Naive thymus-derived CD8-positive, alpha-beta T cell (primary cell): ENCODE measurements around the gene CCNJ. TPM values are rescaled to one million over a fixed set of nuclear protein-coding genes. Genes with fewer than 3 reads are reported as not detected.
"Not testable (repeated sequence)": the region's sequence is repeated elsewhere in the genome, so short reads cannot be mapped to it uniquely, and the experiment has no call there.

ENCODE experiments used
- ATAC-seq, 2 donors: fragments of 150-1000 bp; cut with Tn5 transposase in 1 of 2; sonication (Bioruptor Pico), chemical (Tn5 transposase) in 1 of 2; 1 replicate in 1 of 2; 2 replicates in 1 of 2; pipeline ENCODE4 v1.10.0; 2021; ENCODE audit warnings: mild to moderate bottlenecking in 2 of 2, moderate library complexity in 2 of 2
- POLR2A ChIA-PET: fragments of 350-600 bp; sonication (Branson Sonifier 250); formaldehyde crosslinking; loops from one replicate; lab custom pipeline; 2021; ENCODE audit warnings: antibody characterized with exemption; lab: Charles Lee
- DNase-seq, 10 donors: peaks; one replicate each; pipeline versions ENCODE4 v3.0.0 to v3.0.0-alpha.2; 2020 to 2022
- H3K27ac Mint-ChIP-seq, 10 donors: one replicate each; pipeline ENCODE4 v1.8.0; 2020 to 2022; ENCODE audit warnings: mild to moderate bottlenecking in 10 of 10, mixed read lengths in 10 of 10, moderate library complexity in 4 of 10, inconsistent platforms in 1 of 10
- H3K27me3 Mint-ChIP-seq, 5 donors: one replicate each; pipeline ENCODE4 v1.8.0; 2021 to 2022; ENCODE audit warnings: mixed read lengths in 5 of 5
- H3K36me3 Mint-ChIP-seq, 3 donors: one replicate each; pipeline ENCODE4 v1.8.0; 2020 to 2022; ENCODE audit warnings: mixed read lengths in 3 of 3, mild to moderate bottlenecking in 2 of 3, inconsistent platforms in 1 of 3
- H3K4me1 Mint-ChIP-seq, 4 donors: one replicate each; pipeline ENCODE4 v1.8.0; 2021 to 2022; ENCODE audit warnings: mixed read lengths in 4 of 4
- H3K4me3 Mint-ChIP-seq, 10 donors: one replicate each; pipeline ENCODE4 v1.8.0; 2020 to 2022; ENCODE audit warnings: mild to moderate bottlenecking in 10 of 10, mixed read lengths in 10 of 10, moderate library complexity in 6 of 10, inconsistent platforms in 1 of 10
- H3K9me3 Mint-ChIP-seq, 9 donors: one replicate each; pipeline ENCODE4 v1.8.0; 2020 to 2022; ENCODE audit warnings: mixed read lengths in 9 of 9, mild to moderate bottlenecking in 3 of 9, inconsistent platforms in 1 of 9, moderate library complexity in 1 of 9
- polyA plus RNA-seq, 3 donors: library from polyadenylated mRNA; unstranded; fragments of 300-500 nt; fragmentation: Illumina TruSeq; gene quantifications; one replicate each; pipeline ENCODE4 v1.2.3, GENCODE V29; 2021
- total RNA-seq, 8 experiments: library from RNA in 2 of 8; stranded (reverse) in 2 of 8; gene quantifications; one replicate each; pipeline ENCODE4 v1.2.3 and lab custom pipeline; 2021 to 2026

CCNJ gene
- total RNA-seq (1 to 10 TPM; 7.2 to 8.1 TPM), polyA plus RNA-seq (1 to 10 TPM in 2 of 3 donors, under 1 TPM in 1; 0.56 to 1.8 (median 1.0) TPM), total RNA-seq (lab: John Stamatoyannopoulos, UW) (13.3 to 20.9 (median 16.0) reads per million in 6 experiments)

DNA sequence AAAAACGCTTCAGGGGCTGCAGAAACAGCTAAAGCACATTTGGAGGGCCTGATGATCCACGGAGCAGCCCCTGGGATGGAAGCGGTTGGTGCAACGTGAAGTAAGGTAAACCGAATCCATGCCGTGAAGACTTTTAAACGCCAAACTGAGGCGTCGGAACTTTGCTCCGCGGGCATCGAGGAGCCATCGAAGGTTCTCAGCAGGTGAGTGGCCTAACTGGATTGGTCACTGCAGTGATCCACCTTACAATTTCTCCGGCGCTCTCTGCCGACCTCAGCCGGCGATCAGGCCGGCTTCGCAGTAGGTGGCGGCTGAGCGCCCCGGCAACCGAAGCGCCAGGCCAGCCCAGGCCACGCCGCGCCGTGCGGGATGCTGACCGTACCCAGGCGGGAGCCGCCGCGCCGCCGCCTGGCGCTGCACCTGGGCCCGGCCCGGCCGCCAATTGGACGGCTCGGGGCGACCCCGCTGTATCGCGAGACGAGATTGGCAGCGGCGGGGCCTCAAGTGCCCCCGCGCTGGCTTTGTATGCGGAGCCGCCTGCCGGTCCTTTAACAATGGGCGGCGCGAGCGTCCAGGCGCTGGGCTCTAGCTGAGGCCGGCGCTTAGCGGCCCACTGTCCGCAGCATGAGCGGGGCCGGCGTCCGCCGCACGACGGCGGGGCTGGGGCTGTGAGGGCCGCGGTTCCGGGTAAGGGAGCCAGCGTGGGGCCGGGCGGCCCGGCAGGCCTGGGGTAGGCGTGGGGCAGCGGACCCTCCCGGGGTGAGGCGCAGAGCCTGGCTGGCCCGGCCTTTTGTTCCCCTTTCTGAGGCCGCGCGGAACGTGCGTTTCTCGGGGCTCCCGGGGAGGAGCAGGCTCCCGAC is at the start of gene CCNJ:
Gene CCNJ, plus strand, starts transcription at position 551 of the 860 bp plus-strand sequence. CDS start 811 bp downstream, outside the sequence.
- Mint-ChIP-seq H3K27me3 (peaks cover 3 to 11% (median 6%) of the 10 kb centered on the region in 5 donors), H3K9me3 (no peaks in the 10 kb centered on the region), H3K36me3 (peaks cover 0 to 25% (median 6%) of the 10 kb centered on the region in 3 donors), H3K4me1 (peaks cover 14 to 49% (median 48%) of the 10 kb centered on the region in 4 donors), H3K27ac (peak within 1 kb of the TSS; percentile 79 to 97 (median 93)), H3K4me3 (peak within 1 kb of the TSS; percentile 91 to 97 (median 94))
- DNase-seq (peak; percentile 76 to 89 (median 86)), ATAC-seq (peak; percentile 88)
- POLR2A ChIA-PET: interaction anchor here (0.7 to 2.9 kb wide), 4 partner anchors 14 to 260 kb away, joined by 3 to 23 read pairs (median 9); partner anchors contain the start of gene ZNF518A

DNA sequence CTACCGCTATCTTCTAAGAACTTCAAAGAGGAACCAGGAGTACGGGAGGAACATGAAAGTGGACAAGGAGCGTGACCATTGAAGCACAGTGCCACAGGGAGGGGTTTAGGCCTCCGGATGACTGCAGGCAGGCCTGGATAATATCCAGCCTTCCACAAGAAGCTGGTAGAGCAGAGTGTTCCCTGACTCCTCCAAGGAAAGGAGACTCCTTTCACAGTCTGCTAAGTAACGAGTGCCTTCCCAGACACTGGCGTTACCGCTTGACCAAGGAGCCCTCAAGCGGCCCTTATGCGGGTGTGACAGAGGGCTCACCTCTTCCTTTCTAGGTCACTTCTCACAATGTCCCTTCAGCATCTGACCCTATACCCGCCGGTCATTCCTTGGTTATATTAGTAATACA is 49.0 kb upstream of the CCNJ start:
- H3K27ac Mint-ChIP-seq, H3K4me1 Mint-ChIP-seq, DNase-seq, H3K27me3 Mint-ChIP-seq, ATAC-seq, H3K36me3 Mint-ChIP-seq, H3K4me3 Mint-ChIP-seq, H3K9me3 Mint-ChIP-seq, POLR2A ChIA-PET: not testable (repeated sequence)

- no peak overlapping the region for H3K4me3 Mint-ChIP-seq
- no peak for ATAC-seq
- POLR2A ChIA-PET: no interaction called here
- no peak for DNase-seq
- H3K9me3 Mint-ChIP-seq: no peaks in the 10 kb centered on the region
- H3K4me1 Mint-ChIP-seq: peaks cover 0 to 5% (median 0%) of the 10 kb centered on the region in 4 donors
- no peak overlapping the region for H3K27ac Mint-ChIP-seq
- peaks cover 0 to 2% (median 0%) of the 10 kb centered on the region in 5 donors for H3K27me3 Mint-ChIP-seq
- peaks cover 0 to 2% (median 0%) of the 10 kb centered on the region in 3 donors for H3K36me3 Mint-ChIP-seq
These were observed 45.1 kb upstream of the CCNJ start for GRCh38 chr10:95998255-95998784.

DNA sequence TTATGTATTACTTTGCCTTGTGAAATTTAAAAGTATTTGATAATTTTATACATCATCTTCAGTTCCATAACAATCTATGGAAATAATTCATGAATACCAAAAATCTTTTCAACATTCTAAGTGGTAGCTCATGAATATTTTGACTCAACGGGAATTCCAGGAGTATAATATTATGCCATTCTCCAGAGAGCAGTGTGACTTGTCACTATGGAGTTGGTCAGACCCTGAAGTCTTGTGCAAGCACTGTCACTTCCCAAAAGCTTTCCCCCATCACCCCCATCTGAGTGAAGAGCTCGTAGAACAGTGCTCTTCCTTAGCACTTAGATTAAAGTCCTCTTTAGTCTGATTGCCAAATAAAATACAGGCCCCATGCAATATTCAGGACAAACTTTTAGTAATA is 29.4 kb upstream of the CCNJ start:
- POLR2A ChIA-PET: interaction anchor here (1.2 kb wide), 1 partner anchor 281 kb away, joined by 3 read pairs; no protein-coding TSS in a partner anchor
- no peaks in the 10 kb centered on the region for H3K9me3 Mint-ChIP-seq

DNA sequence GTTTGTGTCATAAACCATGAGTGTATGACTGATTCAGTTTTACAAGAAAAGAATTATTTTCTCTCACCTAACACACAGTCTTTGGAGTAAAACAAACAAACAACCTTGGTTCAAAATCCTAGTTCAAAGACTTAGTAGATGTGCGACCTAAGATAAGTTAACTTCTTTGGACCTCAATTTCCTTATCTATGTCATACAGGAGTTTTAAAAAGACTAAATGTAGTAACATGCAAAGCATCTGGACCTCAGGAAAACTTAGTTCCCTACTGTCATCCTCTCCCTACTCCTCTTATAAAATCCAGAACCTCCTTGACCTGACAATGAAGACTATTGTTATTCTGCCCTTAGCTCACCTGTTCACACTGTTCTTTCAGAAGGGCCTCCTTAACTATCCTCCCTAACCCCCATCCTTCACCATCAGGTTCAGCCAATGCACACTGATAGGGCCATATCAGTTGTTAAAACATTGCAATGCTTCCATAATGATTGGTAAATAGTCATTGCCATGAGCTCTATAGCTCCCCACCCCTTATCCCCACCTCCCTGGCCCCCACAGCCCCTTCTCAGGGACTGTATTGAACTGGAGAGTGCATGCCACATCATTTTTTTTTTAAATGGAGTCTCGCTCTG is 28.8 kb upstream of the CCNJ start:
- H3K4me3 Mint-ChIP-seq: no peak overlapping the region
- H3K36me3 Mint-ChIP-seq: no peaks in the 10 kb centered on the region
- DNase-seq (no peak), ATAC-seq (no peak)
- peaks cover 7 to 19% (median 8%) of the 10 kb centered on the region in 5 donors for H3K27me3 Mint-ChIP-seq
- no peak overlapping the region for H3K27ac Mint-ChIP-seq
- POLR2A ChIA-PET: interaction anchor here (1.2 kb wide), 1 partner anchor 281 kb away, joined by 3 read pairs; no protein-coding TSS in a partner anchor
- no peaks in the 10 kb centered on the region for H3K9me3 Mint-ChIP-seq
- H3K4me1 Mint-ChIP-seq: peaks cover 1 to 7% (median 3%) of the 10 kb centered on the region in 4 donors

More for the DNA sequence above, 29.4 kb upstream of the CCNJ start:
- peaks cover 1 to 7% (median 3%) of the 10 kb centered on the region in 4 donors for H3K4me1 Mint-ChIP-seq
- DNase-seq: no peak
- peaks cover 7 to 19% (median 8%) of the 10 kb centered on the region in 5 donors for H3K27me3 Mint-ChIP-seq
- H3K27ac Mint-ChIP-seq: no peak overlapping the region
- H3K4me3 Mint-ChIP-seq: no peak overlapping the region
- no peak for ATAC-seq
- no peaks in the 10 kb centered on the region for H3K36me3 Mint-ChIP-seq

- ATAC-seq: peak; percentile 82 to 87
These were observed 26.1 kb upstream of the CCNJ start for GRCh38 chr10:96017191-96017687.

GRCh38 chr10:96021332-96021731 is 22.1 kb upstream of the CCNJ start:
- DNase-seq (no peak), ATAC-seq (no peak)
- H3K27me3 Mint-ChIP-seq: peaks cover 0 to 9% (median 6%) of the 10 kb centered on the region in 5 donors
- peaks cover 0 to 2% (median 0%) of the 10 kb centered on the region in 3 donors for H3K36me3 Mint-ChIP-seq
- POLR2A ChIA-PET: no interaction called here
- H3K27ac Mint-ChIP-seq: no peak overlapping the region
- H3K9me3 Mint-ChIP-seq: no peaks in the 10 kb centered on the region
- H3K4me1 Mint-ChIP-seq: peaks cover 1 to 7% (median 2%) of the 10 kb centered on the region in 4 donors
- no peak overlapping the region for H3K4me3 Mint-ChIP-seq

More at GRCh38 chr10:96017191-96017687, 26.1 kb upstream of the CCNJ start:
- H3K4me3 Mint-ChIP-seq: no peak overlapping the region
- no peaks in the 10 kb centered on the region for H3K9me3 Mint-ChIP-seq
- peak in 7 of 10 donors; percentile 19 to 58 (median 40) for DNase-seq
- peak overlapping the region in 1 of 10 donors; percentile 8 for H3K27ac Mint-ChIP-seq
- H3K4me1 Mint-ChIP-seq: peaks cover 1 to 7% (median 2%) of the 10 kb centered on the region in 4 donors
- POLR2A ChIA-PET: interaction anchor here (0.9 kb wide), 1 partner anchor 113 kb away, joined by 6 read pairs; the partner anchor contains the start of gene ZNF518A
- H3K27me3 Mint-ChIP-seq: peaks cover 4 to 19% (median 7%) of the 10 kb centered on the region in 5 donors
- H3K36me3 Mint-ChIP-seq: peaks cover 0 to 2% (median 0%) of the 10 kb centered on the region in 3 donors

DNA sequence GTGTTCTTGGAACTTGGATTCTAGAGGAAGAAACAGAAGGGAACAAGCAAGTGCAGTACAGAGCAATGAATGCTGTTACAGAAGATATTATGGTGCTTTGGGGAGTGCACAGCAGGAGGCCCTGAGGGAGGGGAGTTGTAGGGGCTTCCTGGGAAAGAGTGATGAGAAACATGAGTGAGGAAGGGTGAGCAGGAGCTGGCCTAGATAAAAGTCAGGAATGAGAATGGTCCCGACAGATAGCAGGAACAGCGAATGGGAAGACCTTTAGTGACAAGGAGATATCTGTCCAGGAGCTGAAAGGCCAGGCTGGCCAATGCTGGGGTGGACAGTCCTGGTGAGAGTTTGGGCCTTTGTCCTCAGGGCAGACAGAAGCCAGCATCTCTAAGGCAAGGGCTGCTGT is 20.6 kb upstream of the CCNJ start:
- H3K27ac Mint-ChIP-seq: peak overlapping the region in 1 of 10 donors; percentile 44
- peaks cover 0 to 2% (median 0%) of the 10 kb centered on the region in 3 donors for H3K36me3 Mint-ChIP-seq
- H3K27me3 Mint-ChIP-seq: peaks cover 0 to 2% (median 0%) of the 10 kb centered on the region in 5 donors
- POLR2A ChIA-PET: no interaction called here
- H3K4me3 Mint-ChIP-seq: no peak overlapping the region
- H3K4me1 Mint-ChIP-seq: no peaks in the 10 kb centered on the region
- DNase-seq (no peak), ATAC-seq (no peak)
- no peaks in the 10 kb centered on the region for H3K9me3 Mint-ChIP-seq

- Mint-ChIP-seq H3K4me3 (no peak overlapping the region), H3K4me1 (no peaks in the 10 kb centered on the region), H3K27ac (no peak overlapping the region), H3K36me3 (peaks cover 0 to 2% (median 0%) of the 10 kb centered on the region in 3 donors), H3K27me3 (peaks cover 0 to 2% (median 0%) of the 10 kb centered on the region in 5 donors), H3K9me3 (no peaks in the 10 kb centered on the region)
- ATAC-seq (no peak), DNase-seq (no peak)
- POLR2A ChIA-PET: no interaction called here
These were observed 20.2 kb upstream of the CCNJ start for GRCh38 chr10:96023168-96023567.

- peak in 1 of 2 donors; percentile 53 for ATAC-seq
- POLR2A ChIA-PET: no interaction called here
- Mint-ChIP-seq H3K36me3 (no peaks in the 10 kb centered on the region), H3K9me3 (peaks cover 0 to 1% (median 0%) of the 10 kb centered on the region in 9 donors), H3K27ac (no peak overlapping the region), H3K4me1 (no peaks in the 10 kb centered on the region), H3K27me3 (peaks cover 0 to 6% (median 2%) of the 10 kb centered on the region in 5 donors), H3K4me3 (no peak overlapping the region)
- no peak for DNase-seq
These were observed 17.8 kb upstream of the CCNJ start for GRCh38 chr10:96025566-96025965.

DNA sequence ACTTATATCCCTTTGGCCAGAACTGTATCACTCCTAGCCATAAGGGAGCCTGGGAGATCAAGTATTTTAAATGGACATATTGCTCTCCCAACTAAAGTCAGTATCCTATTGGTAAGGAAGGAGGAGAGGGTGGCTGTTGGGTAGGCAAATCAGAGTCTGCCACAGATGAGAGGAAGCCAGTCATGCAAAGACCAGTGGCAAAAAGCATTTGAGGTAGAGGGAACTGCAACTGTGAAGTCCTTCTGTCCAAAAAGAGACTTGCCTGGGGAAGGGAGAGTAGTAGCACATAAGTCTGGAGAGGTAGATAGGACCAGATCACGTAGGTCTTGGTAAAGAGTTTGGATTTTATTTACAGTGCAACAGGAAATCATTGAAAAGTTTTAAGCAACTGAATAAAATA is 8.8 kb upstream of the CCNJ start:
- DNase-seq (no peak), ATAC-seq (no peak)
- no peak overlapping the region for H3K27ac Mint-ChIP-seq
- POLR2A ChIA-PET: no interaction called here
- H3K27me3 Mint-ChIP-seq: peaks cover 12 to 26% (median 23%) of the 10 kb centered on the region in 5 donors
- H3K4me1 Mint-ChIP-seq: no peaks in the 10 kb centered on the region
- no peak overlapping the region for H3K4me3 Mint-ChIP-seq
- peaks cover 0 to 2% (median 0%) of the 10 kb centered on the region in 9 donors for H3K9me3 Mint-ChIP-seq
- H3K36me3 Mint-ChIP-seq: peaks cover 0 to 5% (median 2%) of the 10 kb centered on the region in 3 donors
